SK-N-SH (cell line): ENCODE data around the gene EXOC7.

Source experiments
- CTCF ChIP-seq: fragments of 200-600 bp; sonication (generic); IDR thresholded peaks from 2 replicates; pipeline ENCODE4 v1.6.1; 2017; ENCODE audit warnings: antibody characterized with exemption, mild to moderate bottlenecking, moderate library complexity
- EP300 ChIP-seq, 2 experiments: IDR thresholded peaks; 2 replicates each; pipeline versions ENCODE4 v1.4.0 to v1.6.1; 2012; ENCODE audit warnings: borderline replicate concordance in 1 of 2, low read depth in 1 of 2, low read length in 1 of 2
- EZH2phosphoT487 ChIP-seq: fragments of 200-600 bp; sonication (generic); IDR thresholded peaks from 2 replicates; pipeline ENCODE4 v1.6.1; 2017; ENCODE audit warnings: low read depth, mixed run types, mild to moderate bottlenecking, antibody characterized with exemption, moderate library complexity, borderline replicate concordance
- FOSL2 ChIP-seq: IDR thresholded peaks from 2 replicates; pipeline ENCODE4 v1.4.0; 2012; ENCODE audit warnings: low read depth, mild to moderate bottlenecking, moderate library complexity, borderline replicate concordance
- MAX ChIP-seq: IDR thresholded peaks from 2 replicates; pipeline ENCODE4 v1.4.0; 2012; ENCODE audit warnings: low read depth
- MEF2A ChIP-seq: IDR thresholded peaks from 2 replicates; pipeline ENCODE4 v1.4.0; 2012; ENCODE audit warnings: low read depth, borderline replicate concordance
- NFIC ChIP-seq: IDR thresholded peaks from 2 replicates; pipeline ENCODE4 v1.4.0; 2012; ENCODE audit warnings: borderline replicate concordance
- PBX3 ChIP-seq: IDR thresholded peaks from 2 replicates; pipeline ENCODE4; 2012
- POLR2AphosphoS5 ChIP-seq: IDR thresholded peaks from 2 replicates; pipeline ENCODE4 v1.6.1; 2012; ENCODE audit warnings: low read depth, low read length
- RAD21 ChIP-seq: IDR thresholded peaks from 2 replicates; pipeline ENCODE4 v1.6.1; 2012; ENCODE audit warnings: mild to moderate bottlenecking, low read length
- RCOR1 ChIP-seq: fragments of 150-350 bp; IDR thresholded peaks from 2 replicates; pipeline ENCODE4 v1.6.1; 2017; ENCODE audit warnings: antibody characterized with exemption, low read length
- TAF1 ChIP-seq: IDR thresholded peaks from 2 replicates; pipeline ENCODE4 v1.6.1; 2012; ENCODE audit warnings: low read depth, mild to moderate bottlenecking, low read length, moderate library complexity, borderline replicate concordance
- YY1 ChIP-seq: IDR thresholded peaks from 2 replicates; pipeline ENCODE4 v1.4.0; 2012; ENCODE audit warnings: low read depth, mild to moderate bottlenecking
- TF ChIP-seq, protein P1 (sequence below): fragments of 150-350 bp; IDR thresholded peaks from 2 replicates; pipeline ENCODE4 v1.6.1; 2017; ENCODE audit warnings: antibody characterized with exemption, low read length, low read depth, borderline replicate concordance

DNA sequence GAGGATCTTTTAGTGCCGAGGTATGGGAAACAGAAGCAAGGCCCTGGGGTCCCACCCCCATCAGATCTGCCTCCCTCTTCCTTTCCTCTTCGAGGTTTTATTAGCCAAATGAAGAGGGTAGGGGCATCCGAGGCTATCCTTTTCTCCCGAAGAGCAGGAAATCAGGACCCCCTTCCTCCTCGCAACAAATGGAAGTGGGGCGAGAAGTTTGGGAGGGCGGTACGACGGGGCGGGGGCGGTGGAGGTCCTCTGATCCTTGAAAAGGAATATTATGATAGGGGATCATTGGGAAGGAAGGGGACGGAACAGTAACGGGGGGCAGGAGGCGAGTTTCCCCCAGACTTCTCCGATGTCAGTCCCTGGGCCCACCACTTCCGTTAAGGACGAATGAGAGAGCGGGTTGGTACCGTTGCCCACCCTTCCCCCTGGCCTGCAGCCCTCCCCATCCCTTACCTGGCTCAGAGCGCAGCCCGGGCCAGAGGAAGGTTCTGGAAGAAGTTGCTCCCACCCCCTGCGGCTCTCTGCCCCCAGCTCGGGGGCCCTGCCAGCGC, 37.1 kb upstream of the EXOC7 start:
- no peak for TF ChIP-seq CTCF
- TF ChIP-seq FOSL2, result no peak
- no peak for TF ChIP-seq MEF2A
- TF ChIP-seq EZH2phosphoT487, result no peak
- TF ChIP-seq RCOR1, result no peak
- TF ChIP-seq POLR2AphosphoS5, result no peak
- no peak for TF ChIP-seq YY1
- TF ChIP-seq RAD21, result no peak
- TF ChIP-seq NFIC, result no peak
- TF ChIP-seq EP300 (IDR thresholded peaks at IDR 0.05; ENCODE audit: borderline replicate concordance in 1 of 2, low read depth in 1 of 2, low read length in 1 of 2), result no peak
- TF ChIP-seq, protein P1, sequence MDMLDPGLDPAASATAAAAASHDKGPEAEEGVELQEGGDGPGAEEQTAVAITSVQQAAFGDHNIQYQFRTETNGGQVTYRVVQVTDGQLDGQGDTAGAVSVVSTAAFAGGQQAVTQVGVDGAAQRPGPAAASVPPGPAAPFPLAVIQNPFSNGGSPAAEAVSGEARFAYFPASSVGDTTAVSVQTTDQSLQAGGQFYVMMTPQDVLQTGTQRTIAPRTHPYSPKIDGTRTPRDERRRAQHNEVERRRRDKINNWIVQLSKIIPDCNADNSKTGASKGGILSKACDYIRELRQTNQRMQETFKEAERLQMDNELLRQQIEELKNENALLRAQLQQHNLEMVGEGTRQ, result no peak
- TF ChIP-seq TAF1, result no peak
- TF ChIP-seq PBX3, result no peak
- no peak for TF ChIP-seq MAX
